GM18511 (cell line): ENCODE data around the gene SLC2A11.
"Not testable (repeated sequence)": the region's sequence is repeated elsewhere in the genome, so short reads cannot be mapped to it uniquely, and the experiment has no call there.

Experiments used
- ATAC-seq: cut with Tn5 transposase; IDR thresholded peaks from one replicate; pipeline ENCODE4 v1.9.1; 2021; ENCODE audit warnings: mild to moderate bottlenecking, moderate library complexity; ENCODE audit not compliant: unreplicated experiment

Gene SLC2A11

DNA sequence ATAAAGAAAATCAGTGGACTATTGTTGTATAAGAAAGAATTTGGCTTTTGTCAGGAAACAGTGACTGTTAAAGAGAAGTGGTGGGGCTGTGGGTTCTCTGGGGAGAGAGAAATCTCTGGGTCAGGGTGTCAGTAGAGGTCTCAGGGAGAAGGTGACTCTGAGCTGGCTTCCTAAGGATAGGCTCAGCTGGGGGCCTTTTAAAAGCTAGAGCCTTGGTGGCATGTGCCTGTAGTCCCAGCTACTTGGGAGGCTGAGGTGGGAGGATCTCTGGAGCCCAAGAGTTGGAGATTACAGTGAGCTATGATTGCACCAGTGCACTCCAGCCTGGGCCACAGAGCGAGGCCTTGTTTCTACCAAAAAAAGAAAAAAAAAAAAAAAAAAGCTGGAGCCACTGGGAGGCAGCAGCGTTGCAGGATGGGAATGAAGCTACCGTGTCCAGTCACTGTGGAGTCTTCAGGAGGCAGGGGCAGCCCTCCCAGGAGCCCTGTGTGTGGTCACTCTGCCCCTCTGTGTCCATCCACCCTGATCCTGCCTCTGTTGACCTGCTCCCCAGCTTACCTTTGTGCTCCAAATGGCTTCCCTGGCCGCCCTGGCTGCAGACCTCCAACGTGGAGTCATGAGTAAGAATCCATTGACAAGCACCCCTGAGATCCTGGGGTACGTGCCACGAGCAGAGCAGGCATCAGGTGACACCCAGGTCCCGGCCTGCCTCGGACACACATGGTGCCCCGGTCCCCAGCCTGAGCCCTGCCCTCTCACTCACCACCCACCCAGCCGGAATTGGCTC, 31.1 kb downstream of the SLC2A11 start:
- ATAC-seq = no peak

- ATAC-seq = no peak
Observed at GRCh38 chr22:23889620-23890019, 31.9 kb downstream of the SLC2A11 start.

- ATAC-seq = no peak
Observed at GRCh38 chr22:23891726-23892125, 34.1 kb downstream of the SLC2A11 start.

GRCh38 chr22:23892130-23892529, 34.5 kb downstream of the SLC2A11 start:
- ATAC-seq = no peak

DNA sequence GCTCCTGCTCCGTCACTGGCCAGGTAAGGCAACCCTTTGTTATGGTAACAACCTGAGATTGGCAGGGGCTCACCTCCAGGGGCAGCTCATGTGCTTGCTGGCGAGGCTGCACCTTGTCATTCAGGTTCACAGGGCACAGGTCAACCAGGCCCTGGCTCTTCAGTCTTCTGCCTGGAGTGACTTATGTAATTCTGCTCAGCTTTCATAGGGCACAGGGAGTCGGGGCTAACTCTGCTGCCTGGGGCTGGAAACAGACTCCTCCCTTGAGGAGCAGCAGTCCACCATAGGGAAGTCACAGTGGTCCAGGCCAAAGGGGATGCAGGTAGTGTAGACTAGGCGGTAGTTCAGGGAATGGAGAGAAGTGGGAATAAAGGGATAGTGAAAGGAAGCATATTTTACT, 35.0 kb downstream of the SLC2A11 start:
- no peak for ATAC-seq

- no peak for ATAC-seq
Observed at GRCh38 chr22:23893121-23893944, 35.7 kb downstream of the SLC2A11 start.

DNA sequence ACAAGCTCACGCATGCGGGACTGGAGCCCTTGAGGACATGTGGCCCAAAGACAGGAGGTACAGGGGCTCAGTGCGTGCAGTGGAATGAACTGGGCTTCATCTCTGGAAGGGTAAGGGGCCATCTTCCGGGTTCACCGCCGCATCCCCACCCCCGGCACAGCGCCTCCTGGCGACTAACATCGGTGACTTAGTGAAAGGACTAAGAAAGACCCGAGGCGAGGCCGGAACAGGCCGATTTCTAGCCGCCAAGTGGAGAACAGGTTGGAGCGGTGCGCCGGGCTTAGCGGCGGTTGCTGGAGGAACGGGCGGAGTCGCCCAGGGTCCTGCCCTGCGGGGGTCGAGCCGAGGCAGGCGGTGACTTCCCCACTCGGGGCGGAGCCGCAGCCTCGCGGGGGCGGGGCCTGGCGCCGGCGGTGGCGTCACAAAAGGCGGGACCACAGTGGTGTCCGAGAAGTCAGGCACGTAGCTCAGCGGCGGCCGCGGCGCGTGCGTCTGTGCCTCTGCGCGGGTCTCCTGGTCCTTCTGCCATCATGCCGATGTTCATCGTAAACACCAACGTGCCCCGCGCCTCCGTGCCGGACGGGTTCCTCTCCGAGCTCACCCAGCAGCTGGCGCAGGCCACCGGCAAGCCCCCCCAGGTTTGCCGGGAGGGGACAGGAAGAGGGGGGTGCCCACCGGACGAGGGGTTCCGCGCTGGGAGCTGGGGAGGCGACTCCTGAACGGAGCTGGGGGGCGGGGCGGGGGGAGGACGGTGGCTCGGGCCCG, 36.5 kb downstream of the SLC2A11 start, which contains the start of gene MIF:
TSS of gene MIF (plus strand) at position 439 of the 765 bp plus-strand sequence. CDS start at position 531, 92 bp downstream.
- ATAC-seq = peak; percentile 81

GRCh38 chr22:23894710-23895598, 37.3 kb downstream of the SLC2A11 start:
- peak; percentile 37 for ATAC-seq

- ATAC-seq = no peak
Observed at GRCh38 chr22:23895599-23896144, 38.0 kb downstream of the SLC2A11 start.

DNA sequence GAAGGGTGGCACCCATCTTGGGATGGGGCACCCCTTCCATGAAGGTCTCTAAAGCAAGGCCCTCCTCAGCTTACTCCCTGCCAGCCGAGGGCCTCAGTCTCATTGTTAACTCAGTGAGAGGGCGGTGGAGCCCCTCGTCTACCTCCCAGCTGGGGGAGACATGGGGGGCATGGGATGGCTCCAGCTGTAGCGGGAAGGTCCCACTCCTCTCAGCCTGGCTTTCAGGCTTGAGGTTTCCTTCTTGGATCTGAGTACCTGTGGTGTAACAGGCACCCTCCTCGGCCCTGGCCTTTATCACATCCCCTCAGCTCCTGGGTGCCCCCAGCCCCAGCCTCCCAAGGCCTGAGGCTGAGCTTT, 38.5 kb downstream of the SLC2A11 start:
- no peak for ATAC-seq

- no peak for ATAC-seq
Observed at GRCh38 chr22:23896523-23897186, 39.0 kb downstream of the SLC2A11 start.

- ATAC-seq = no peak
Observed at GRCh38 chr22:23897320-23897719, 39.6 kb downstream of the SLC2A11 start.

DNA sequence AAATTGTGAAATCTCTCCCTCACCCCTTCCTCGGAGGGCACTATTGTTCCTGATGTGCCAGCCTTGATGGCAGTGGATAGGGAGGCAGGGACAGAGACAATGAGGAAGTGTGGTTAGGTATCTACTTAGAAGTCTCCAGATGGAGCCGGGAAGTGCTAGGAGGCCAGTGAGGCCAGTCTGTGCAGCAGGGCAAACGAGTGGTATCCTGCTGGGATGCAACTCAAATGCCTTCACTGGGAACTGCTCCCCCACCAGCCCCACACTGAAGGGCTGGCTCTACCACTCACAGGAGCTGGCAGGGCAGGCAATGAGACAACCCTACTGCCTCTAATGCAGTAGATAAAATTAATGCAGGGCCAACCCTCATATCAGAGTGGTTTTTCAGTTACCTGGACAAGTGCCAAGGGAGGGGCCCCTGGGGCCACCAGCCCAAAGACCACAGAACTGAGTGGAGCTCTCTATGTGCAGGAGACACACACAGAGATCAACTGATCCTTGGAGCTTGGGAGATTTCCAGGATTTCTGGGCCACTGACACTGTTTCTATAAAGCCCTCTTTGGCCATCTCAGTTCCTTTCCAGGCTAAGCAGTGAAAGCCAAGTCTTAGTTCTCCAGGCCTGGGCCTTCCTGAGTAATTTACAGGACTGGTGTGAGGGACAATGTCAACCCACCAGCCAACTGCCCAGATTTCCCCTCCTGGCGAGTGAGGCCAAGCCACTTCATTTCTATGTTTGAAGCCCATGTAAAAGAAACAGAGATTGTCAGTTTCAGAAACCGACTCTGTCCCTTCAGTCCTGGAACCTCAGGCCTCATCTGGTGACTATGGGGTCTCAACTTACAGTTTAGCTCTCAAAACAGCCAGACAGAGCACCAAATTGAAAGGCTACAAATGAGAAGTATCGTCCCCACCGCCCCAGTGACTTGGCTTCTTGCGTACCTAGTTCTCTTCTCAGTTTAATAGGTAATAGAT, 40.6 kb downstream of the SLC2A11 start:
- ATAC-seq = no peak

- ATAC-seq = no peak
Observed at GRCh38 chr22:23899042-23899745, 41.5 kb downstream of the SLC2A11 start.

- not testable (repeated sequence) for ATAC-seq
Observed at GRCh38 chr22:23900227-23900626, 42.6 kb downstream of the SLC2A11 start.

- ATAC-seq = no peak
Observed at GRCh38 chr22:23901600-23901999, 43.9 kb downstream of the SLC2A11 start.

GRCh38 chr22:23903328-23903971, 45.8 kb downstream of the SLC2A11 start:
- no peak for ATAC-seq
